HG03354 (cell line): Measurements from ENCODE around the gene SLC29A1.

Source experiments
- ATAC-seq: cut with Tn5 transposase; IDR thresholded peaks from one replicate; pipeline ENCODE4 v1.9.1; 2021; ENCODE audit warnings: mild to moderate bottlenecking; ENCODE audit not compliant: unreplicated experiment, poor library complexity, severe bottlenecking

The SLC29A1 gene

GRCh38 chr6:44275271-44275748 lies 51.9 kb downstream of the SLC29A1 start:
- ATAC-seq: no peak

GRCh38 chr6:44275749-44276648 lies 52.6 kb downstream of the SLC29A1 start:
- no peak for ATAC-seq

GRCh38 chr6:44276667-44277640 lies 53.6 kb downstream of the SLC29A1 start:
- no peak for ATAC-seq

GRCh38 chr6:44277763-44278162 lies 54.4 kb downstream of the SLC29A1 start:
- ATAC-seq: no peak

- ATAC-seq: no peak
Observed at GRCh38 chr6:44278315-44278714, 54.9 kb downstream of the SLC29A1 start.

GRCh38 chr6:44278774-44279697 lies 55.6 kb downstream of the SLC29A1 start:
- no peak for ATAC-seq
